ENCODE results near the gene IQSEC1. TPM values are rescaled to one million over a fixed set of nuclear protein-coding genes. Genes with fewer than 3 reads are reported as not detected.
A peak's percentile ranks its signal among the peaks of the same experiment; 100 is the strongest.

IQSEC1 gene
- total RNA-seq, 1 experiment from 2014 or later: 9.7 TPM

GRCh38 chr3:12961007-12961696 is 112.1 kb downstream of the IQSEC1 start:
- no peak for DNase-seq (ENCODE audit: extremely low read depth, low read depth)

DNA sequence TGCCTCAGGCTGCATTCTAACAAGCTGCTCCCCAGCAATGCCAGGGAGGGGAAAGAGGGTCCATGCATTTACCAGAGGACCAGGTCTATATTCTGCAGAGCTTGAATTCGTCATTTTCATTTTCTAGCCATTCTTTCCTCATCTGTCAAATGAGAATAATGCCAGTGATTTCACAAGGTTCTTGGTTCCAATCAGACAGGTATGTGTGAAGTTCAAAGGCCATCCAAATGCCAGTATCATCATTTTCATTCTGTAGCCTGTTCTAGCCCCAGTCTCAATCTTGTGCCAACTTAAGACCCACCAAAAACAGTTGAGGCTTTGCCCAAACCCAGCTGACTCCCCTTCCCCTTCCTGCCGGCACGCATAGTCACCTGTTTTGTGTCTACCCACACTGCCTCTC is 112.7 kb downstream of the IQSEC1 start:
- DNase-seq (ENCODE audit: extremely low read depth, low read depth): no peak

- no peak for DNase-seq (ENCODE audit: extremely low read depth, low read depth)
These were observed 113.3 kb downstream of the IQSEC1 start for GRCh38 chr3:12959838-12960378.

DNA sequence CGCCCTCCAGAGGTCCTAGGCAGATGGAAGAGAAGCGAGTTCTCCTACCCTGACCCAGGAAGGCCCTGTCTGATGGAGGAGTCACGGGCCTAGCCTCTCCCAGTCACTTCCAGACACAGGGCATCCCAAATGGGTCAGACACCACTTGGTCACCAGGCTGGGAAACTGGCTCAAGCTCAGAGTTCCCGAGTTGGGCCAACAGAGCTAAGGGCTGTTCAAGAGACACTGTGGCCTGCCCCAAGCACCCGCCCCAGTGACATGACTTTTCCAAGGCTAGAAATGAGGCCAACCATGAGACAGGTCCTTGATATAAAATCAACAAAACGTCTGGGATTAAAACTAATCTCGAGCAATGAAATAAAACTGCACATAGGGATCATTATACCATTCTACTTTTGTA is 113.8 kb downstream of the IQSEC1 start:
- no peak for DNase-seq (ENCODE audit: extremely low read depth, low read depth)

DNA sequence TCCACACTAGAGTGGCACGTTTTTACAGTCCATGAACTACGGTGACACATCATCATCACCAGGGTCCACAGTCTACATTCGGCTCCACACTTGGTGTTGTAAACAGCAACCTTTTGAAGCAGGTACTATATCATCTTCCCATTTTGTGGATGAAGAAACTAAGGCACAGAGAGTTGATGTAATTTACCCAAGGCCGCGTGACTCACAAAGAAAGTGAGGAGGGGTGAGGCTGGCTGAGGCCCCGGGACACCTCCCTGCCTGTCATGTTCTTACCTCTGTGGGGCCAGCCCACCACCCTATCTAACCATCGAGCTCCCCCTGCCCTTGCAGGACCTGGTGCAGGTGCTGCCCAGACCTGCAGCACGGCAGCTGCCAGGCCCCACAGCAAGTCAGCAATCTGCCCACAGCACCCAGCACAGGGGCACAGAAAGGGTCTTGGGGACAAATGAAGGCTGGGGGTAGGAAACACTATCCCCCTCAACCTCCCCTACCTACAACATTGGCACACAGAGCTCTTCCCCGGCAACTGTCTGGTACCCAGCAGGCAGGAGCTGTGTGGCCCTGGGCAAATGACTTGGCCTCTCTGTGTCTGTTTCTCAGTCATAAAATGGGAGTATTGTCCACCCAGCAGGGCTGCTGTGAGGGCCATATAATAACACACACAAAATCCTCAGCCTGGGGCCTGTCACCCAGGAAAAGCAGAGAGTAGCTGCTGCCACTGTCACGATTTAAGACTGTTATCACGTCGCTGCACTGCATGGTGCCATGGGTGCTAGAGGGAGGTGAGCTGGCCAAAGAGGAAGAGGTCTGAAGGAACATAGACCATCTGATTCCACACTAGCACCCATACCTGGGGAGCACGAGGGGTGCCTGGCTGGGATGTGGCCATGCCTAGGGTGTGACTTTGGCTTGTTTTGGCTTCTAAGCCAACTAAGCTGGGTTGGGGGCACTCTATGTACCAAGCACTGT is 115.1 kb downstream of the IQSEC1 start:
- DNase-seq (ENCODE audit: extremely low read depth, low read depth): no peak

DNA sequence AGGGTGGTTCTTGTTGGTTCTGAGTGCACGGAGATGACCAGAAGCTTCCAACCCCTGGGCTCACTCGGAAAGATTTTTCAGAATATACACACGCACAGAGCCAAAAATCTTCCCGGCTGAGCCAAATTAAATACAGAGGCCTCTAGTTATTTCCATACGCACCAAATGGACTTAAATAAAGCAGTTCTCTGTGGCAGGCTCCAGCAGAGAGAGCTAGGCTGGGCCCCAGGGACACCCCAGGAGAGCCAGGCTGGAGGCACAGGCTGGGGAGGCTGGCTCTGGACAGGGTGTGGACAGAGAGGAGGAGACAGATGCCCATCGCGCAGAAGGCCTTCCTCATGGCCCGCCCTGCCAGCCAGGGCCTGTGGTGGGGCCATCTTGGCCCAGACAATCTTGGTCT is 115.9 kb downstream of the IQSEC1 start:
- no peak for DNase-seq (ENCODE audit: extremely low read depth, low read depth)

DNA sequence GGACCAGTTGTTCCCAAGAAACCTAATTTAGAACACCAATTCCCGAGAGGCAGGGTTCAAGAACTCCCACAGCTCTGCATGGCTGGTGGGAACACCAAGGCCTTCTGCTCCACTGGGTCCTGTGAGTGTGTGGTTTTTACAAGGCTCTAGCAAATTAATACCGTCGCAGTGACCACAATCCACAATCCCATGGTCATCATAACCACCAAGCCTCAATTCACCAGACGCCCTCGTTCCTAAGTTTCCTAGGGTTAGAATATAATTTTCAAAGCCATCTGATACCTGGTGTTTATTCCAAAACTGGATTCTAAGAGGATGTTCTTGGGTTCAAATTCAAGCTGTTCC is 116.9 kb downstream of the IQSEC1 start:
- no peak for DNase-seq (ENCODE audit: extremely low read depth, low read depth)

DNA sequence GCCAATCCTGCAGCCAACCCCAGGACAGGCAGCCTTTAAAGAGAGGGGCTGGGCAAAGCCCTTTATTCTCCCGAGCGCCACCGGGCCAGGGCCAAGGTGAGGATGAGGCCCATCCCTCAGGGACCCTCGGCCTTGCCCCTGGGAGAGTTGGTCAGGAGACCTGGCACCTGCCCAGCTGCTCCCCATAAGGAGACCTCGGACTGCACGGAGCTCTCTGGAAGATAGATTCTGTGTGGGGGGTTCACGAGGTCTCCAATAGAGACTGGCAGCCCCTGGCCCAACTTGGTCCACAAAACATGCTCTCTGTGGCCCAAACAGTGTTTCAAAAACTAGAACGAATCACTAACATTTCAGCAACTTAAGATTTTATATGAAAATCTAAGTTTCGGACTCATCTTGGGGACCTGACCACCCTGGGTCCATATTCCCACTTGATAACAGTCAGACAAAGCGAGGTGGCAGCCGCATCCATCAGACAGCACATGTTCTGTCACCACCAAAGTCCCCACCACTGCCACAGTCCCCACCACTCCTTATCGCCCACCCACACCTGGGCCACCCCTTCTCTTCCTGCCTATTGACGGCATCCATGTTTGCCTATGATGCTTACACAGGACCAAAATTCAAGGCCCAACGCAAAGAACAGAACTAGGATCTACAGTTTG is 117.4 kb downstream of the IQSEC1 start:
- DNase-seq (ENCODE audit: extremely low read depth, low read depth): no peak

GRCh38 chr3:12954891-12955650 is 118.2 kb downstream of the IQSEC1 start:
- DNase-seq (ENCODE audit: extremely low read depth, low read depth): peak; percentile 30

DNA sequence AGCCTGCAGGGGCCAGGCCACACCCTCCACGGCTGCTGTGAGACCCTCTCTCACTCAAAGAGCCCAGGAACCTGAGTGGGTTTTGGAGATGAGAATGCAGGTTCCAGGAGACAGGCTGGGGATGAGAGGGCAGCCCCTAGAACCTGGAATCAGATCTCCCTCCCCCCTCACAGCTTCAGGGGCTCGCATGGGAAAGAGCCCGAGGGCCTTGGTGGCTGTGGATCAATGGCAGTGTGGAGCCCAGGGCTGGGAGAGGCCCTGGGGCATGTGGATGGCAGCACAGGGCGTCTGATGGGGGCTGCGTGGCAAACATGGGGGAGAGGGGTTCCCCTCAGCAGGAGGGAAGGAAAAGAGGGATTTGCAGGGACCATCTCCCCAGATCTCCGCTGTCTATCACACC is 119.0 kb downstream of the IQSEC1 start:
- DNase-seq (ENCODE audit: extremely low read depth, low read depth): no peak

DNA sequence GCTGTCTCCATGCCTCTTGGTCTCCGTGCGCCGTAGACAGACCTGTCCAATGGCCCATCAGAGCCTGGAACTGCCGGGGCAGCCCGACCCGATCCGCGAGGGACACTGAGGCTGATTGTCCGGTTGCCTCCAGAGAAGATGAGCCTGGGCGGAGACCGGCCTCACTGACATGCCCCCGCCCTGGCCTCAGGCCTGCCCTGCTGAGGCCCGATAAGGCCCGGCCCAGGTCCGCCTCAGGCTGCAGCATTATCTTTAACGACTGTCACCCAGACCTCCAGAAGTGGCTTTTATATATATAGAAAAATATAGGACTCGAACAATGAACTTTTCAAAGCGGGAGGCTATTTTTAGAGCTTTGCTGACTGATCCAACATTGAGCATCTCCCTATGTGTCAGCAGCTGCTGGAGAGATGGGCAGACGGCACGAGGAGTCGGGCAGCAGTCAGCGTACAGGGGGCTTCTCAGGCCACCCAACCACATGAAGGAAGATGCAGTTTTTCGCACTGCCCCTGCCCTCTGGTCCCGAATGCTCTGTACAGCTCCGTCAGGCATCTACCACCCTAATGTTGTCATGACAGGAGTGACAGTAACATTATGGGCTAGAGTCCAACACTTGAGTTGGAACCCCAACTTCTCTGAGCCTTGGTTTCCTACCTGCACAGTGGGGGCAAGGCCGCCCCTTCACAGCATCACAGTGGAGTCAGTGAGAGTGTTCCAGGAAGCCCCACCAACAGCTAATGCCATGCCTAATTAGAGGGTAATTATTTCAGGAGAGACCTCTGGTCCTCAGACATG is 119.8 kb downstream of the IQSEC1 start:
- DNase-seq (ENCODE audit: extremely low read depth, low read depth): no peak

GRCh38 chr3:12952343-12953200 is 120.7 kb downstream of the IQSEC1 start:
- DNase-seq (ENCODE audit: extremely low read depth, low read depth): no peak

- DNase-seq (ENCODE audit: extremely low read depth, low read depth): no peak
These were observed 124.1 kb downstream of the IQSEC1 start for GRCh38 chr3:12948891-12949711.

DNA sequence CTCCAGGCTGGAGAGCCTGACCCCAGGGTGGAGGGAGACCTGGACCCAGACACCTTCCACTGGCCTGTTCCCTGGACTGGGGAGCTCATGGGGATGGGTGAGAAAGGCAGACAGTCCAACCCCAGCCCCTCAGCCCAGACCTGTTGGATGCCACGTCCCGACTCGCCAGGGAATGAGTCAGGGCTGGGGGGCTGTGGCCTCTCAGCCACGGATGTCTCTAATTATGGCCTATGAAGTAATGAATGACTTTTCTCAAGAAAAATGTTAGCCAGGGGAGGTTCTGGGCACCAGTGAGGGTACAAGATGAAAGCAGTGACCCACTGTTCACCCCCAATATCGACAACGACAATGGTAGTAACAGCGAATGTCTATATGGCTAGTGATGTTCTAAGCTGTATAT is 124.9 kb downstream of the IQSEC1 start:
- DNase-seq (ENCODE audit: extremely low read depth, low read depth): no peak

DNA sequence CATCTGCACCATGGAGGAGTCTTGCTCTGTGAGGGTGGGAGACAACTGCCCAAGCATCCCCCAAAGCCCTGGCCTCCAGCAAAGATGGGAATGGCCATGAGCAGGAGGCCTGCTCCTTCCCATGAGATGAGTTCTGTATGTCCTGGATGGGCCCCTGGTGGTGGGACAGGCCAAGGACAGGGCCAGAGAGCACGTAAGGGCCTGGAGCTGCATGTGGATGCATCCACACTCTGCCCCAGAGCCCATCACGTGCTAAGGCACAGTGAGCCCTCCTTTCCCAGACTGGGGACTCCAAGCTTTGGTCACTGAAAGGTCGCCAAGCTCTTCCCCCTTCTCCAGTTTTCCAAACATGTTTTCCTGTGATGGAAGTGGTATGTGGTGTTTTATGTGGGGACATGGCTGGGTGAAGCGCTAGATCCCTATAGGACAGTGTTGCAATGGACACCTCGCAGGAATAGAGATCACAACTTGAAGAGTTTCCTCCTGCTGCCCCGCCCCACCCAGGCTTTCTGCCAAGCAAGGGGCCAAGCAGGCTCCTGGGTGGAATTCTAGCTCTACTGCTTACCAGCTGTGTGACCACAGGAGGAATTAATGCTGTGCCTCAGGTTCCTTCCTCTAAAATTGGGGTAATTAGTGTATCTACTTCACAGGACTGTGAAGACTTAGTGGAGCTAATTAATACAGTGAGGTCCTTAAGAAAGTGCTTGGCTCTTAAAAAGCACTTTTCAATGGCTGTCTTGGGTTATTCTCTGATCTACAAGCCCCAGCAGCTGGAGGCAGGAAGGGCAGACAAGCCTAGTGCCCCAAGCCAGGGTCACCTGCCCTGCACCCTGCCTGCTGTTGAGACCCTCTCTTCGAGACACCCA is 125.5 kb downstream of the IQSEC1 start:
- no peak for DNase-seq (ENCODE audit: extremely low read depth, low read depth)

- no peak for DNase-seq (ENCODE audit: extremely low read depth, low read depth)
These were observed 126.4 kb downstream of the IQSEC1 start for GRCh38 chr3:12946649-12947316.
